NCI-H1694 (cell line): ENCODE results near the gene FMN1.

Source experiments
- DNase-seq: peaks from one replicate; lab custom pipeline; 2025; lab: John Stamatoyannopoulos, UW

The FMN1 gene

GRCh38 chr15:33194704-33195670 is at the start of gene FMN1:
FMN1 (minus strand) TSS chr15:33194714; CDS start chr15:33154914, 39,800 bp downstream.
- no peak for DNase-seq

GRCh38 chr15:33243869-33244268 is 49.4 kb upstream of the FMN1 start:
- no peak for DNase-seq

GRCh38 chr15:33243393-33243792 is 48.9 kb upstream of the FMN1 start:
- DNase-seq, result no peak

- no peak for DNase-seq
These were observed 48.2 kb upstream of the FMN1 start for GRCh38 chr15:33242669-33243191.

- no peak for DNase-seq
These were observed 47.7 kb upstream of the FMN1 start for GRCh38 chr15:33242165-33242564.

GRCh38 chr15:33236841-33237509 is 42.5 kb upstream of the FMN1 start:
- no peak for DNase-seq

GRCh38 chr15:33234020-33234461 is 39.5 kb upstream of the FMN1 start:
- DNase-seq, result no peak

GRCh38 chr15:33226559-33227181 is 32.2 kb upstream of the FMN1 start:
- DNase-seq, result peak; percentile 1

GRCh38 chr15:33218071-33218491 is 23.6 kb upstream of the FMN1 start:
- no peak for DNase-seq

GRCh38 chr15:33215941-33216872 is 21.7 kb upstream of the FMN1 start:
- DNase-seq, result no peak

- DNase-seq, result no peak
These were observed 16.8 kb upstream of the FMN1 start for GRCh38 chr15:33211176-33211808.

GRCh38 chr15:33209575-33210481 is 15.3 kb upstream of the FMN1 start:
- no peak for DNase-seq

GRCh38 chr15:33207646-33208045 is 13.1 kb upstream of the FMN1 start:
- DNase-seq, result no peak

GRCh38 chr15:33206366-33206765 is 11.9 kb upstream of the FMN1 start:
- DNase-seq, result no peak

- no peak for DNase-seq
These were observed 10.4 kb upstream of the FMN1 start for GRCh38 chr15:33204926-33205325.

GRCh38 chr15:33204087-33204486 is 9.6 kb upstream of the FMN1 start:
- DNase-seq, result no peak

GRCh38 chr15:33201491-33202231 is 7.1 kb upstream of the FMN1 start:
- no peak for DNase-seq

- DNase-seq, result no peak
These were observed 6.4 kb upstream of the FMN1 start for GRCh38 chr15:33200903-33201302.

- DNase-seq, result no peak
These were observed 5.9 kb upstream of the FMN1 start for GRCh38 chr15:33200444-33200843.
